ENCODE data around the gene PRMT3.

DNA sequence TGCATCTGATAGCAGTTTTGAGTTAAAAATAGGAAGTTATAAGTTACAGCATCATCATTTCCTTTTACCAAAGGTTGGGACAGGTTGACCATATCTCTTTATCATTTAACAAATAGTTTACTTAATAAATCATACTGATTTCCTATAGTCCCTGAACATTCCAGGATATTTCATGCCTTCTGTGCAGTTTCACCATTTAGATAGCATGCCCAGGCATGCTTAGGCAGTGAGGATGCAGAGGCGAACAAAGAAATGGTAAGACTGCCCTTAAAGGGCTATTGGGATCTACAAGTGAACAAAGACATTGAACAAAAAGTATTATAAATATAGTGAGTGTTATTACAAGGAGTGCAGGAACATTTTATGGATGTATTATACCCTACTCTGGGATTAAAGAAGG, 96.4 kb downstream of the PRMT3 start:
- TF ChIP-seq, protein P1, sequence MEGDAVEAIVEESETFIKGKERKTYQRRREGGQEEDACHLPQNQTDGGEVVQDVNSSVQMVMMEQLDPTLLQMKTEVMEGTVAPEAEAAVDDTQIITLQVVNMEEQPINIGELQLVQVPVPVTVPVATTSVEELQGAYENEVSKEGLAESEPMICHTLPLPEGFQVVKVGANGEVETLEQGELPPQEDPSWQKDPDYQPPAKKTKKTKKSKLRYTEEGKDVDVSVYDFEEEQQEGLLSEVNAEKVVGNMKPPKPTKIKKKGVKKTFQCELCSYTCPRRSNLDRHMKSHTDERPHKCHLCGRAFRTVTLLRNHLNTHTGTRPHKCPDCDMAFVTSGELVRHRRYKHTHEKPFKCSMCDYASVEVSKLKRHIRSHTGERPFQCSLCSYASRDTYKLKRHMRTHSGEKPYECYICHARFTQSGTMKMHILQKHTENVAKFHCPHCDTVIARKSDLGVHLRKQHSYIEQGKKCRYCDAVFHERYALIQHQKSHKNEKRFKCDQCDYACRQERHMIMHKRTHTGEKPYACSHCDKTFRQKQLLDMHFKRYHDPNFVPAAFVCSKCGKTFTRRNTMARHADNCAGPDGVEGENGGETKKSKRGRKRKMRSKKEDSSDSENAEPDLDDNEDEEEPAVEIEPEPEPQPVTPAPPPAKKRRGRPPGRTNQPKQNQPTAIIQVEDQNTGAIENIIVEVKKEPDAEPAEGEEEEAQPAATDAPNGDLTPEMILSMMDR (IDR thresholded peaks at IDR 0.05): no peak
- TF ChIP-seq POLR2A (IDR thresholded peaks at IDR 0.05): no peak

Data from esophagus squamous epithelium (tissue), 4 donors.